GM23338 (cell line): ENCODE data around the gene OAS1. TPM values are rescaled to one million over a fixed set of nuclear protein-coding genes. Genes with fewer than 3 reads are reported as not detected.

ENCODE experiments used
- ATAC-seq: fragments of 200-7000 bp; cut with Tn5 transposase; 3 replicates; pipeline ENCODE4 v1.9.1; 2020
- DNase-seq: peaks from one replicate; pipeline ENCODE4 v3.0.0-alpha.2; 2015; ENCODE audit warnings: low spot score
- H2AFZ ChIP-seq: fragments of 200-600 bp; sonication (generic); 2 replicates; pipeline ENCODE4 v1.8.0; 2016; ENCODE audit warnings: antibody characterized with exemption, mild to moderate bottlenecking, moderate library complexity
- H3F3A ChIP-seq: fragments of 200-600 bp; sonication (generic); replicated peaks from 2 replicates; pipeline ENCODE4 v1.8.0; 2017; ENCODE audit warnings: antibody characterized with exemption, mixed run types, low read depth
- H3K27ac ChIP-seq: fragments of 200-600 bp; sonication (generic); 2 replicates; pipeline ENCODE4 v1.6.1; 2016; ENCODE audit warnings: low read depth
- H3K27me3 ChIP-seq: fragments of 200-600 bp; sonication (generic); 2 replicates; pipeline ENCODE4 v1.8.0; 2016; ENCODE audit warnings: mild to moderate bottlenecking, mixed run types, moderate library complexity; ENCODE audit not compliant: insufficient read depth
- H3K36me3 ChIP-seq: fragments of 200-600 bp; sonication (generic); 2 replicates; pipeline ENCODE4 v1.8.0; 2016; ENCODE audit warnings: mild to moderate bottlenecking; ENCODE audit not compliant: insufficient read depth
- H3K4me1 ChIP-seq: fragments of 200-600 bp; sonication (generic); 2 replicates; pipeline ENCODE4 v1.8.0; 2016; ENCODE audit warnings: mild to moderate bottlenecking, moderate library complexity; ENCODE audit not compliant: insufficient read depth
- H3K4me2 ChIP-seq: fragments of 200-600 bp; sonication (generic); 2 replicates; pipeline ENCODE4 v1.7.1; 2017; ENCODE audit warnings: mixed run types
- H3K4me3 ChIP-seq: fragments of 200-600 bp; sonication (generic); 2 replicates; pipeline ENCODE4 v1.6.1; 2016; ENCODE audit warnings: mixed run types
- H3K79me2 ChIP-seq: fragments of 200-600 bp; sonication (generic); replicated peaks from 2 replicates; pipeline ENCODE4 v1.8.0; 2017; ENCODE audit warnings: mild to moderate bottlenecking; ENCODE audit not compliant: insufficient read depth
- H3K9me2 ChIP-seq: fragments of 200-600 bp; sonication (generic); 2 replicates; pipeline ENCODE4 v1.8.0; 2017; ENCODE audit not compliant: insufficient read depth
- H4K20me1 ChIP-seq: fragments of 200-600 bp; sonication (generic); replicated peaks from 2 replicates; pipeline ENCODE4 v1.8.0; 2017; ENCODE audit warnings: mild to moderate bottlenecking; ENCODE audit not compliant: insufficient read depth
- H3K27ac Mint-ChIP-seq: 2 replicates; pipeline ENCODE4 v1.8.0; 2020; ENCODE audit warnings: inconsistent platforms, mild to moderate bottlenecking, moderate library complexity, mixed read lengths
- H3K27me3 Mint-ChIP-seq: 3 replicates; pipeline ENCODE4 v1.8.0; 2022; ENCODE audit warnings: low read depth, mild to moderate bottlenecking, moderate library complexity, mixed read lengths, inconsistent platforms; ENCODE audit not compliant: insufficient read depth, poor library complexity
- H3K36me3 Mint-ChIP-seq: 3 replicates; pipeline ENCODE4 v1.8.0; 2021; ENCODE audit warnings: low read depth, mild to moderate bottlenecking, inconsistent platforms, moderate library complexity, mixed read lengths
- H3K4me1 Mint-ChIP-seq: 3 replicates; pipeline ENCODE4 v1.8.0; 2020; ENCODE audit warnings: mild to moderate bottlenecking, inconsistent platforms, mixed read lengths
- H3K4me3 Mint-ChIP-seq: 3 replicates; pipeline ENCODE4 v1.8.0; 2021; ENCODE audit warnings: moderate library complexity, mild to moderate bottlenecking, inconsistent platforms, mixed read lengths
- H3K9me3 Mint-ChIP-seq: 3 replicates; pipeline ENCODE4 v1.8.0; 2020; ENCODE audit warnings: moderate library complexity, mild to moderate bottlenecking, inconsistent platforms, mixed read lengths
- CTCF ChIP-seq, 2 experiments: fragments of 200-600 bp in 1 of 2; sonication (generic) in 1 of 2; conservative IDR thresholded peaks; 2 replicates each; pipeline versions ENCODE4 v1.5.1 to v1.6.1; 2016 to 2017; ENCODE audit warnings: antibody characterized with exemption in 2 of 2, low read depth in 2 of 2, mild to moderate bottlenecking in 2 of 2, moderate library complexity in 1 of 2
- EZH2phosphoT487 ChIP-seq: fragments of 200-600 bp; sonication (generic); IDR thresholded peaks from one replicate; pipeline ENCODE4 v1.8.1; 2018; ENCODE audit warnings: antibody characterized with exemption; ENCODE audit not compliant: unreplicated experiment
- ZNF462 ChIP-seq: fragments of 250-450 bp; sonication (Bioruptor Pico); IDR thresholded peaks from 2 replicates; pipeline ENCODE4 v1.5.0; 2020; ENCODE audit warnings: mild to moderate bottlenecking, moderate library complexity
- polyA plus RNA-seq: library from polyadenylated mRNA; unstranded; fragments of >200 nt; fragmentation: Nextera tagmentation; extraction: Ambion mirVana; gene quantifications from 2 replicates; pipeline ENCODE4 v1.2.1, GENCODE V29; 2016
- total RNA-seq: library from RNA; depleted of rRNA; stranded (reverse); fragments of >200 nt; shearing (Covaris generic); gene quantifications from 2 replicates; pipeline ENCODE4 v1.2.3, GENCODE V29; 2014
- TF ChIP-seq, protein P1 (sequence below): IDR thresholded peaks from one replicate; pipeline ENCODE4 v1.6.1; 2018; ENCODE audit warnings: antibody characterized with exemption; ENCODE audit not compliant: unreplicated experiment

OAS1 gene
- total and polyA plus RNA-seq, 2 experiments from 2014 or later, result not detected

- no peak for ATAC-seq
- Histone ChIP-seq H3K4me3 (no peak overlapping the region), H3K9me2 (no peaks in the 10 kb centered on the region), H3K79me2 (no peaks in the 10 kb centered on the region), H3K27me3 (no peaks in the 10 kb centered on the region), H4K20me1 (no peaks in the 10 kb centered on the region), H3K27ac (no peak overlapping the region), H3K4me1 (no peaks in the 10 kb centered on the region), H3K36me3 (no peaks in the 10 kb centered on the region), H3F3A (no peaks in the 10 kb centered on the region), H3K4me2 (no peak overlapping the region), H2AFZ (no peak overlapping the region)
- Mint-ChIP-seq H3K27me3 (peaks cover 5% of the 10 kb centered on the region), H3K4me3 (no peak overlapping the region), H3K27ac (no peak overlapping the region), H3K36me3 (peaks cover 4% of the 10 kb centered on the region; the same call in 2 of the 3 replicates), H3K4me1 (no peaks in the 10 kb centered on the region; the same call in 2 of the 3 replicates), H3K9me3 (peaks cover 33% of the 10 kb centered on the region)
- TF ChIP-seq, protein P1, sequence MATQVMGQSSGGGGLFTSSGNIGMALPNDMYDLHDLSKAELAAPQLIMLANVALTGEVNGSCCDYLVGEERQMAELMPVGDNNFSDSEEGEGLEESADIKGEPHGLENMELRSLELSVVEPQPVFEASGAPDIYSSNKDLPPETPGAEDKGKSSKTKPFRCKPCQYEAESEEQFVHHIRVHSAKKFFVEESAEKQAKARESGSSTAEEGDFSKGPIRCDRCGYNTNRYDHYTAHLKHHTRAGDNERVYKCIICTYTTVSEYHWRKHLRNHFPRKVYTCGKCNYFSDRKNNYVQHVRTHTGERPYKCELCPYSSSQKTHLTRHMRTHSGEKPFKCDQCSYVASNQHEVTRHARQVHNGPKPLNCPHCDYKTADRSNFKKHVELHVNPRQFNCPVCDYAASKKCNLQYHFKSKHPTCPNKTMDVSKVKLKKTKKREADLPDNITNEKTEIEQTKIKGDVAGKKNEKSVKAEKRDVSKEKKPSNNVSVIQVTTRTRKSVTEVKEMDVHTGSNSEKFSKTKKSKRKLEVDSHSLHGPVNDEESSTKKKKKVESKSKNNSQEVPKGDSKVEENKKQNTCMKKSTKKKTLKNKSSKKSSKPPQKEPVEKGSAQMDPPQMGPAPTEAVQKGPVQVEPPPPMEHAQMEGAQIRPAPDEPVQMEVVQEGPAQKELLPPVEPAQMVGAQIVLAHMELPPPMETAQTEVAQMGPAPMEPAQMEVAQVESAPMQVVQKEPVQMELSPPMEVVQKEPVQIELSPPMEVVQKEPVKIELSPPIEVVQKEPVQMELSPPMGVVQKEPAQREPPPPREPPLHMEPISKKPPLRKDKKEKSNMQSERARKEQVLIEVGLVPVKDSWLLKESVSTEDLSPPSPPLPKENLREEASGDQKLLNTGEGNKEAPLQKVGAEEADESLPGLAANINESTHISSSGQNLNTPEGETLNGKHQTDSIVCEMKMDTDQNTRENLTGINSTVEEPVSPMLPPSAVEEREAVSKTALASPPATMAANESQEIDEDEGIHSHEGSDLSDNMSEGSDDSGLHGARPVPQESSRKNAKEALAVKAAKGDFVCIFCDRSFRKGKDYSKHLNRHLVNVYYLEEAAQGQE, result no peak
- TF ChIP-seq EZH2phosphoT487 (no peak), CTCF (conservative IDR thresholded peaks at IDR 0.05; ENCODE audit: low read depth in 2 of 2) (no peak), ZNF462 (CRISPR knock-in tag) (no peak)
- DNase-seq, result no peak
Observed at GRCh38 chr12:112901271-112901670, 5.5 kb upstream of the OAS1 start.
